DMS79 (cell line): ENCODE data around the gene MAD2L1.
A peak's percentile ranks its signal among the peaks of the same experiment; 100 is the strongest.
"Not testable (repeated sequence)": the region's sequence is repeated elsewhere in the genome, so short reads cannot be mapped to it uniquely, and the experiment has no call there.

Source experiments
- DNase-seq: peaks from one replicate; lab custom pipeline; 2025; lab: John Stamatoyannopoulos, UW

Gene MAD2L1

DNA sequence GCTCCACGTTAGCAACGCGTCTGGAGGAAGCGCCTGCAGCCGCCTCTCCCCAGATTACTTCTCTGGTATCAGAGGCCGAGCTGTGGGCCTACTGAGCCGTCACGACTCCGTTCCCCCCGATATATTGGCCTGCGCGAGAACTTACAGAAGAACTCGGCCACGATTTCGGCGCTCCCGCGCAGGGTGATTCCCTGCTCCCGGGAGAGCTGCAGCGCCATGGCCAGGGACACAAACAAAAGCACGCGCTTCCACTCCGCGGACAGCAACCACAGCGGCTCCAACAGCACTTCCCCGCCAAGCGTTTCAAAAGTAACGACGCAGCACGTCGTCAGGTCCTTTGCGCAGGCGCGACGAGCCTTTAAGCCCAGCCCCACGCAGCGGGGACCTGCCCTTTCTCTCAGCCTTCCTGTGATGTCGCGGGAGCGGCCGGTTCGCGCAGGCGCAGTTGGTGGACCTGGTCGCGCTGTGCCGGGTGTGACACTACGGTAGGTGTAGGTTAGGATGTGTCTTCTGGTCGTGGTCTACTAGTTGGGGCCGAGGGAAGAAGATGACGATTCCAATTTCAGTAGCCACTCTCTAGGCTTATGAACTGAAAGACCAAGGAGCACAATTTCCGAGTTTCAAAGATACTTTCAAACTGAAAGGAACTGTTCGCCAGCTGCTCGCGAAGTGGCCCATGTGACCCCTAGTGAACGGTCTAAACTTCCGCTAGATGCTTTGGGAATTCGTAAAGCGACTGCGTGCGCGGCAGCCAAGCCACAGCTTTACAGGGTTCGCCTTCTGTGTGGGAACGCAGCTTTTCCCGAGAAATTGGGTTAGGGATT lies at the start of gene MAD2L1:
MAD2L1 (minus strand) TSS at position 332 of the 824 bp plus-strand sequence; CDS start at position 218, 114 bp downstream.
- peak; percentile 78 for DNase-seq

DNA sequence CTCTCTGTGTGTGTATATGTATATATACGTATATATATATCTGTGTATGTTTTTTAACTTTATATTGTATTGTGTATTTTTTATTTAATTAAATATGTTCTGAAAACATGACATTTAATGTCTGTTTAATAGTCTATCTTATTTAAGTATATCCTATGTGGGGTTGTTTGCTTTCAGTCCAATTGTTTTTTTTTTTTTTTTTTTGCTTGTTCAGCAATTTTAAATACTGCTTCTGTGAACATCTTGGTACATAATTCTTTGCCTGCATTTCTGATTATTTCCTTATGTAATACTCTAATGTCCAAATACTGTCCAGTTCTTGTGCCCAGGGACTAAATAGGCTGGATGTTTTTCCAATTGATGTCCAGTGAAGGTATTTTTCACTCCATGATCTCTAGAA lies 45.1 kb upstream of the MAD2L1 start:
- DNase-seq = no peak

GRCh38 chr4:120109406-120109805 lies 42.8 kb upstream of the MAD2L1 start:
- DNase-seq = no peak

- DNase-seq = no peak
Measured at GRCh38 chr4:120105472-120105871, 38.8 kb upstream of the MAD2L1 start.

- DNase-seq = no peak
Measured at GRCh38 chr4:120096508-120097297, 30.1 kb upstream of the MAD2L1 start.

DNA sequence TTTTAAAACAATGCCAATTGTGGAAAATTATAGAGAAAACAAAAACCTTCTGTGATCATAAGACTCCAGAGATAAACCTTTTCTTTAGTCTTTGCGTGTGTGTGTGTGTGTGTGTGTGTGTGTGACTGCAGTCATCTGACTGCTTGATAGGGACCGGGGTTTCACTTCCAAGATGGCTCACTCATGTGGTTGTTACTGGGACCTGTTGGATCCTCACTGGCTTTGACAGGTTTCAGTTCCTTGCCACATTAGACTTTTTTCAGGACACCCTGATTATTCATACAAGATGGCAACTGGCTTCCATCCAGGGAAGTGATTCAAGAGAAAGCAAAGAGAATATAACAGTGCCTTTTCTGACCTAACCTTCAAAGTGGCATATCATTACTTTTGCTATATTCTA lies 21.9 kb upstream of the MAD2L1 start:
- no peak for DNase-seq

- DNase-seq = not testable (repeated sequence)
Measured at GRCh38 chr4:120088066-120088465, 21.4 kb upstream of the MAD2L1 start.

- no peak for DNase-seq
Measured at GRCh38 chr4:120085705-120086104, 19.1 kb upstream of the MAD2L1 start.

DNA sequence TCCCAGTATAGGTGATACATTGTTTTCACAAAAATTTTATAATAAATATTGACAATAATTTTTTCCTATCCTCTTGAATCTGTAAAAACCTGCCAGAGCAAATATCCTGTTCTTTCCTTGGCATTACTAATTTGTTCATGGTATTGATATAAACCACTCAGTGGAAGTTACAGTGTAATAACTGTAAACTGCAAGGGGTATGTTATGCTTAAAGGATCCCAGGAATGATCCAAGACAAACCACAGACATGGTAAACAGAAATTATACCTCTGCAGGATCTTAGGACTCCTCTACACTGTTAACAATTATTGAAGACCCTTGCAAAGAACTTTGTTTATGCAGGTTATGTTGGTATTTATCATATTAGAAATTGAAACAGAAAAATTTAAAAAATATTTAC lies 17.7 kb upstream of the MAD2L1 start:
- DNase-seq = no peak

GRCh38 chr4:120083152-120083551 lies 16.5 kb upstream of the MAD2L1 start:
- DNase-seq = no peak

GRCh38 chr4:120082251-120082650 lies 15.6 kb upstream of the MAD2L1 start:
- no peak for DNase-seq

- DNase-seq = no peak
Measured at GRCh38 chr4:120081726-120082125, 15.1 kb upstream of the MAD2L1 start.

GRCh38 chr4:120080533-120080932 lies 13.9 kb upstream of the MAD2L1 start:
- DNase-seq = no peak

GRCh38 chr4:120079839-120080520 lies 13.3 kb upstream of the MAD2L1 start:
- DNase-seq = no peak

DNA sequence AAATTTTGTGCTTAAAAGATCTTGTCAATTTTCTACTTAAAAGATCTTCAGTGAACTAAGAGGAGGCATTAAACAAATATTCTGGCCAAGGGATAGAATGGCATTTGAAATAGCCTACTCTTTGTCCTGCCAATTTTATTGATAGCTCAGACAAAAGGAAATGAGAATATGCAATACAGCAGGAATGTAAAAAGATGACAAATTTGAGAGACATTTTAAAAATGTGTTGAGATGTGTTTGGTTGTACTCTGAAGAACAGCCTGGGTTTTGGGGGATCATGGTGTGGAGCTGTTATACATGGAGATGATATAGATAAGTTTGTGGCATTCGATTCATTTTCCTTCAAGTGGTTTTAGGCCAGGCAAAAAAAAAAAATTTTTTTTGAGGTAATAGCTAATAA lies 11.6 kb upstream of the MAD2L1 start:
- no peak for DNase-seq

- DNase-seq = no peak
Measured at GRCh38 chr4:120071192-120071795, 4.6 kb upstream of the MAD2L1 start.

DNA sequence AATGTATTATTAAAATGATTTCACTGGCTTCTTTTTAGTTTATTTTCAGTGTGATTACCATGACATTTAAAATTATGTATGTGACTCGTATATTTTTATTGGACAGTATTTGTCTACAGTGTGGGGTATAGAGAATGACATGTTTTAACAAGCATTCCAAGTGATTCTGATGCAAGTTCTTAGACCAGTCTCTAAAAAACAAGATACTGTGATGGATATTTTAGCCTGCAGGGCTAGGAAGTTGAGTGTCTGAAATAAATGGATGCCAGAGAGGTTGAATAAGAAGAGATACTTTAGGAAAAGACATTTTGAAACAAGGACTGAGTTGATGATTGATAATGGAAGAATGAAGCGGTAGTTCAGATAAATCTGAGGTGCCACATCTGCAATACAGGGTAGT lies 3.5 kb upstream of the MAD2L1 start:
- DNase-seq = no peak

DNA sequence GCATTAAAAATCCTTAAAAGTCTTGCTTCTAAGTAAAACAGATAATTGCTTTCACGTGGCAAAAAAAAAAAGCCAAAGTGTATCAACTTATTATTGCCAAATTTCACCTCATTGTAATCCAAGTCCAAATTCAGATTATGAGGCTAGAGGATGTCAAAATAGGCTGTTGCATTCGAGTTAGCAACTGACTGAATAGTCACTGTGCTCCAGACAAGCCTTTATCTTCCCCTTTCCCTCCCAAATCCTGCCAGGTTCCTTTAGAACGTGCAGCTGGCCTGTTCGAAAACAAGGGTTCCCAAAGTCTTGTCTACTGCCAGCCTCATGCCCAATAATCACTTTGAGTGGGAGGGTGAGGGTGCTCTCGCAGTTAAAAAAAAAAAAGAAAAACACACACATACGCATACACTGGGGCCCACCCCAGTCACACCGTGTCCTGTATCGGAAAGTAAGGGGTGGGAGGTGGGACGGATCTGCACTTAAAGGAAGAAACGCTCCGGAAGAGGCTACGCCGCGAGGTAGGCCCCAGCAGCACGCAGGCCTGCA lies 603 bp downstream of the MAD2L1 start:
- DNase-seq = no peak

- DNase-seq = no peak
Measured at GRCh38 chr4:120064887-120065286, 1.8 kb downstream of the MAD2L1 start.

- not testable (repeated sequence) for DNase-seq
Measured at GRCh38 chr4:120063711-120064110, 2.9 kb downstream of the MAD2L1 start.

DNA sequence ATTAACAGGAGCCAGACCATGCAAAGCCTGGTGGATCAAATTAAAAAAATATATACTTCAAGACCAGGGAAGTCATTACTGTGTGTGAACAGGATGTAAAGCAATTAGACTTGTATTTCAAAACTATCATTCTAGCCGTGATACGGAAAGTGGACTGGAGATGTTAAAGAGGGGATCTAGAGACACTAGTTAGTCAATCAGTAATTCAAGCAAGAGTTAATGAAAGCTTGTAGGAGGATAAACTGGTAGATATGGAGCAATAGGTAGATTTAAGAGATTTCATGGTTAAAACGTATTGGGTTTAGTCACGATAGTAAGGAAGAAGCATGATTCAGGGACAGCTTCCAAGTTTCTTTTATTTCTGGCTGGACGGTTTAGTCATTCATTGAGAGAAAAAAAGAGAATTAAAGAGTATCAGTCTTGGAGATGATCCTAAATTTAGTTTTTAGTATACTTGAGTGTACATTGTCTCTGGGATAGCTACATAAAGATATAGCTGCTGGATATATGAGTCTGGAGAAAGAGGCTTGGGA lies 3.9 kb downstream of the MAD2L1 start:
- no peak for DNase-seq

DNA sequence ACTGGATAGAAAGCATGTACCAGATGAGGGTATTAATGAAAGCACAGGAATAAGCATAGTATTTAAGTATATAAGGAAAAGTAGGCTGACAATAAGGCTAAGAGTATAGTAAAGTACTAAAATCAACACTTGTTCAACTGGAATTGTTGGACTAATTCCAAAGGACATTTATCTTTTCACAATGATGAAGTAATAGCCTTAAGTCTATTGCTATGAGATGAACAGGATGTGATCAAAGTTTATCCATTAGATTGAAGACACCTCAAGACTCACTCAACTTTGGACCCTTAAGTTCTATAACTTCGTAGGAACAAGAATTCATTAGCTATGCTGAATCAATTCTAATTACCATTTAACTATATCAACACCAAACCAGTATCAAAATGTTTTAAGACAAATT lies 7.6 kb downstream of the MAD2L1 start:
- DNase-seq = no peak
